Glutamatergic neuron (in vitro differentiated cells): Measurements from ENCODE around the gene GPAM. TPM values are rescaled to one million over a fixed set of nuclear protein-coding genes. Genes with fewer than 3 reads are reported as not detected.

Experiments used
- DNase-seq: peaks from one replicate; pipeline ENCODE4 v3.0.0; 2022
- H3K27ac Mint-ChIP-seq: one replicate; pipeline ENCODE4 v1.8.0; 2020; ENCODE audit warnings: mild to moderate bottlenecking, mixed read lengths, inconsistent platforms; ENCODE audit not compliant: unreplicated experiment
- H3K27me3 Mint-ChIP-seq: one replicate; pipeline ENCODE4 v1.8.0; 2020; ENCODE audit warnings: mild to moderate bottlenecking, moderate library complexity, mixed read lengths, inconsistent platforms; ENCODE audit not compliant: unreplicated experiment
- H3K36me3 Mint-ChIP-seq: one replicate; pipeline ENCODE4 v1.8.0; 2020; ENCODE audit warnings: mild to moderate bottlenecking, mixed read lengths, inconsistent platforms; ENCODE audit not compliant: unreplicated experiment
- H3K4me1 Mint-ChIP-seq: one replicate; pipeline ENCODE4 v1.8.0; 2020; ENCODE audit warnings: mild to moderate bottlenecking, low read depth, mixed read lengths, inconsistent platforms; ENCODE audit not compliant: unreplicated experiment
- H3K4me3 Mint-ChIP-seq: one replicate; pipeline ENCODE4 v1.8.0; 2020; ENCODE audit warnings: mild to moderate bottlenecking, mixed read lengths, inconsistent platforms; ENCODE audit not compliant: unreplicated experiment
- H3K9me3 Mint-ChIP-seq: one replicate; pipeline ENCODE4 v1.8.0; 2020; ENCODE audit warnings: mild to moderate bottlenecking, moderate library complexity, mixed read lengths, inconsistent platforms; ENCODE audit not compliant: unreplicated experiment
- total RNA-seq: library from RNA; stranded (reverse); fragmentation: NEBNext Ultra II Directional; extraction: Animal tissue kit (Norgen Biotek cat#: 25700); gene quantifications from one replicate; pipeline ENCODE4 v1.2.1, GENCODE V29; 2021; ENCODE audit not compliant: unreplicated experiment
- TF ChIP-seq, protein P1 (sequence below): fragments of 200-600 bp; sonication (generic); IDR thresholded peaks from one replicate; pipeline ENCODE4 v1.5.0; 2021; ENCODE audit not compliant: partially characterized antibody, unreplicated experiment

The GPAM gene
- total RNA-seq, 1 donor from 2014 or later: 13.8 TPM

DNA sequence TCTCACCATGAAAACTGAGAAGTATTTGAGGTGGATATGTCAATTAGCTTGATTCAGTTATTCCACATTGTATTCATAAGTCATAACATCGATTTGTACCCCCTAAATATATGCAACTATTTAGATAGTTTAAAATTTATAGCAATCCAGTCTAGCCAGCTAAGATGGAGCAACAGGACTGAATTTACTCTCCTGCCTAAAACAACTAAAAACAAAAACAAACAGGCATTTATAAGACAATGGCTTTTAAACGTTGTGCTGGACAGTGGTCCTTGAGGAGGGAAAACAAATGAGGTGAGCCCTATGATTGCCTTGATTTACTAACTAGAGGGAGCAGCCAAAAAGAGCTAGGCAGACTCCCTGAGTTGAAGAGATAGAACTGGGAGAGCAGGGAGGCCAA is 814 bp upstream of the GPAM start:
- Mint-ChIP-seq H3K36me3 (peaks cover 5% of the 10 kb centered on the region), H3K4me3 (peak overlapping the region; percentile 95), H3K27me3 (peaks cover 9% of the 10 kb centered on the region), H3K9me3 (peaks cover 18% of the 10 kb centered on the region), H3K4me1 (peaks cover 4% of the 10 kb centered on the region), H3K27ac (peak overlapping the region; percentile 35)
- TF ChIP-seq, protein P1, sequence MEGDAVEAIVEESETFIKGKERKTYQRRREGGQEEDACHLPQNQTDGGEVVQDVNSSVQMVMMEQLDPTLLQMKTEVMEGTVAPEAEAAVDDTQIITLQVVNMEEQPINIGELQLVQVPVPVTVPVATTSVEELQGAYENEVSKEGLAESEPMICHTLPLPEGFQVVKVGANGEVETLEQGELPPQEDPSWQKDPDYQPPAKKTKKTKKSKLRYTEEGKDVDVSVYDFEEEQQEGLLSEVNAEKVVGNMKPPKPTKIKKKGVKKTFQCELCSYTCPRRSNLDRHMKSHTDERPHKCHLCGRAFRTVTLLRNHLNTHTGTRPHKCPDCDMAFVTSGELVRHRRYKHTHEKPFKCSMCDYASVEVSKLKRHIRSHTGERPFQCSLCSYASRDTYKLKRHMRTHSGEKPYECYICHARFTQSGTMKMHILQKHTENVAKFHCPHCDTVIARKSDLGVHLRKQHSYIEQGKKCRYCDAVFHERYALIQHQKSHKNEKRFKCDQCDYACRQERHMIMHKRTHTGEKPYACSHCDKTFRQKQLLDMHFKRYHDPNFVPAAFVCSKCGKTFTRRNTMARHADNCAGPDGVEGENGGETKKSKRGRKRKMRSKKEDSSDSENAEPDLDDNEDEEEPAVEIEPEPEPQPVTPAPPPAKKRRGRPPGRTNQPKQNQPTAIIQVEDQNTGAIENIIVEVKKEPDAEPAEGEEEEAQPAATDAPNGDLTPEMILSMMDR: no peak
- no peak for DNase-seq

DNA sequence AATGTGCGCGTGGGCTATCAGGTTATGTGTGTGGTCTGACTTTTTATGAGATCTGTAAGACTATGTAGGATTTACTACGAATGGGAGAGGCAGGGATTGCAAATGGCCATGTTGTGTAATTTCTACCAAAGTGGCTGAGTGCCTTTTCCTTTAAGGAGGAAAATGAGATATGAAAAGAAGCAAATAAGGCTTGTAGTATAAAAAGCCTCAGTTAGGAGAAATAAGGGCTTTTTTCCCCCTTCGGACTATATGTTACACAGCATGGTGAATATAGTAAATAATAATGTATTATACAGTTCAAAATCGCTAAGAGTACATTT is 447 bp upstream of the GPAM start:
- Mint-ChIP-seq H3K36me3 (peaks cover 5% of the 10 kb centered on the region), H3K4me3 (peak overlapping the region; percentile 95), H3K27ac (peak overlapping the region; percentile 92), H3K27me3 (peaks cover 9% of the 10 kb centered on the region), H3K4me1 (peaks cover 4% of the 10 kb centered on the region), H3K9me3 (peaks cover 18% of the 10 kb centered on the region)
- DNase-seq: no peak
- TF ChIP-seq, protein P1: no peak

DNA sequence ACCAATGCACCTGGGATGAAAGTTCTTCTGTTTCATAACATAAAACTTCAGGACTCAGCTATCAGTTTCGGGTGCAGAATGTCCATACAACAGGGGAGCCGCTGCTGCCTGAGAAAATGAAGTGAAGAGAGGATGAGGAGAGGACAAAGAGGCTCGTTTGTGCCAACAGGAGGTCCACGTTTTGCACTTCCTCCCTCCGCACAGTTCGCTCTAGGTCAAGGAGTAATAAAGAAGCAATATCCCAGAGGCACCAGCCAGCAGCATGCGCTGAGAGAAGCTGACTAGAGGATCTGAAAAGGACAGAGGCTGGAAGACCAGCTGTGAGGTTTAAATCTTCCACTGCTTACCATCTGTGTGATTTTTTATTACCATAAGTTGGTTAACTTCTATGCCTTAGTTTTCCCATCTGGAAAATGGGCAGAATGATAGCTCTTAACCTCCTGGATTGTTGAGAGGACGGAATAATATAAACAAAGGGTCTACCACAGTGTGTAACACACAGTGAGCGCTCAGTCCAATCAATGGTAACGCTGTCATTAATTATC is 709 bp downstream of the GPAM start:
- H3K4me1 Mint-ChIP-seq: peaks cover 4% of the 10 kb centered on the region
- peak overlapping the region; percentile 92 for H3K27ac Mint-ChIP-seq
- H3K4me3 Mint-ChIP-seq: peak overlapping the region; percentile 95
- H3K9me3 Mint-ChIP-seq: peaks cover 18% of the 10 kb centered on the region
- H3K27me3 Mint-ChIP-seq: peaks cover 9% of the 10 kb centered on the region
- peaks cover 5% of the 10 kb centered on the region for H3K36me3 Mint-ChIP-seq
- no peak for DNase-seq
- TF ChIP-seq, protein P1: no peak

DNA sequence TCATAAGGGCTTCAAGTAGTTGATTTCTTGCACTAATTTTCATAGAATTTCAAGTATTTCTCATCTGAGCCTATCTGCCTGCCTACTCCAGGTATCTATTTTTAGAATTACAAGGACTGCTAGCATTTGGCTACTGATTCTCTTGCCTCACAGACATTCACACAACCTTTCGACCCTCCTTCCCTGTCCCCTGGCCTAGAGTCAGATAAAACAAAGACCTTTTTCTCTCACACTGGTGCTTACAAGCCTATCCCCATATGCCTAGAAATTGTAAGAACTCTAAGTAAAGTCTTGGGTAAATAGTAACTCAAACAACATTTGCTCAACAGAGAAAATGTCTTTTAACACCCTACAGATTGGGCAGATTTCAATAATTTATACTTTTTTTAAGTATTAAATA is 6.3 kb downstream of the GPAM start:
- Mint-ChIP-seq H3K27me3 (no peaks in the 10 kb centered on the region), H3K36me3 (no peaks in the 10 kb centered on the region), H3K4me3 (no peak overlapping the region), H3K27ac (no peak overlapping the region), H3K4me1 (no peaks in the 10 kb centered on the region), H3K9me3 (no peaks in the 10 kb centered on the region)
- no peak for DNase-seq
- TF ChIP-seq, protein P1: no peak

DNA sequence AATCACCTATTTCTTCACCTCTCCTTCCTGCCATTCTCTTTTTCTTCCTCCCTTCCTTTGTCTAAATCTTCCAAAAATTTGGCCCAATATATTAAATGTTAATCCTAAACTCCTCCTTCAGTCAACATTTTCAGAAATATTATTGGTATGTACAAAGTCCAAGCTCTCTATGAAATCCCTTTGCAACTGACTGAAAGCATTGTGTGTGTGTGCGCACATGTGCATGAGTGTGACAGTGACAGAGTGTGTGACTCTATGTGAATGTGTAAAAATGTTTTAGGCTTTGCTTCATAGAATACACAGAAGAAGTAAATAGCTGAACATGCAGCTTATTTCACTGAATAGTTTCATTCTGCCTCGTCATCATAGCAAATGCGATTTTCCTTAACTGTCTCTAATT is 7.0 kb downstream of the GPAM start:
- TF ChIP-seq, protein P1: no peak
- no peak overlapping the region for H3K27ac Mint-ChIP-seq
- DNase-seq: no peak
- H3K4me3 Mint-ChIP-seq: no peak overlapping the region
- no peaks in the 10 kb centered on the region for H3K4me1 Mint-ChIP-seq
- H3K27me3 Mint-ChIP-seq: no peaks in the 10 kb centered on the region
- H3K9me3 Mint-ChIP-seq: no peaks in the 10 kb centered on the region
- H3K36me3 Mint-ChIP-seq: peaks cover 1% of the 10 kb centered on the region
